ENCODE results near the gene RNASE8. TPM values are rescaled to one million over a fixed set of nuclear protein-coding genes. Genes with fewer than 3 reads are reported as not detected.

The RNASE8 gene
- total RNA-seq (2022; extraction: Qiagen RNA extraction; ENCODE audit: low read depth) = not detected in 5 replicates

DNA sequence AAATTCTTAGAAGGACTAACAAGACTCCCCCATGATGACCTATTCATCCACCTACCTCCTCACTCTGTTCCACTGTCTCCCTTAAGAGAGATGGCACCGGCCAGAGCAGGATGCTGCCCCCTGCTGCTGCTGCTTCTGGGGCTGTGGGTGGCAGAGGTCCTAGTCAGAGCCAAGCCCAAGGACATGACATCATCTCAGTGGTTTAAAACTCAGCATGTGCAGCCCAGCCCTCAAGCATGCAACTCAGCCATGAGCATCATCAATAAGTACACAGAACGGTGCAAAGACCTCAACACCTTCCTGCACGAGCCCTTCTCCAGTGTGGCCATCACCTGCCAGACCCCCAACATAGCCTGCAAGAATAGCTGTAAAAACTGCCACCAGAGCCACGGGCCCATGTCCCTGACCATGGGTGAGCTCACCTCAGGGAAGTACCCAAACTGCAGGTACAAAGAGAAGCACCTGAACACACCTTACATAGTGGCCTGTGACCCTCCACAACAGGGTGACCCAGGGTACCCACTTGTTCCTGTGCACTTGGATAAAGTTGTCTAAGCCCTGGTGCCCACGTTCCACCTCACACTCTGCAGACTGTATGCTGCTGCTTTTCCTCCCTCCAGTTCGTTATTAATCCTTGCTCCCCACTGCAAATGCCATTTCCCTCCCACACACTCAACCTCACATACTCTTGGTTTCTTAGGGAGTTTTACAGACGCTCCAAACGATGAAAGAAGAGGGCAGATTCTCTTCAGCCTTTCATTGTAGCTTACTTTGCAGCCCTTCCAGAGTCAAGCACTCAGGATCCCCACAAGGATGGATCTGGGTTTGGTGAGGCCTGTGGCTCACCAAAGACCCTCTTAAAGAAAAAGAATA is at the start of gene RNASE8:
TSS of gene RNASE8 (plus strand) at position 20 of the 873 bp plus-strand sequence. CDS start at position 91, 71 bp downstream.

GRCh38 chr14:21024585-21025370 is 32.8 kb upstream of the RNASE8 start, which contains the start of gene NDRG2:
TSS of gene NDRG2 (minus strand) at chr14:21025061. CDS start at chr14:21023315, 1,746 bp downstream.

DNA sequence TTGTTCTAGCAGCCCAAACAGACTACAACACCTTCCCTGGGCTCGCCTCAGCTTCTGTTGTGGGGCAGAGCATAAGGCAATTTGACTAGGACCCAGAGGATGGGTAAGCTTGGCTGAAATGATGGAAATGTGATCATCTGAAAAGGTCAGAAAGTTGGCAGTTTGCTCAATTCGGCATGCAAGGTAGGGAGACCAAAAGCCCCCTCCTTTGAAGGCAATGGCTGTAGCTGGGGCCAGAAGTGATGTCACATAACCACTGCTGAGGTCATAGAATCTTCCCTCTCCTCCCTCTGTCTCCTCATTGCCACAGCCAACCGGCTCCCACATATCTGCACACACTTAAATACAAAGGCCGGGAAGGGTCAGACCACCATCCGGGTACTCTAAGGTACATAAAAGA is 27.7 kb upstream of the RNASE8 start, which contains the start of gene TPPP2:
TSS of gene TPPP2 (plus strand) at position 301 of the 400 bp plus-strand sequence. CDS start 365 bp downstream, outside the sequence.

GRCh38 chr14:21034707-21035106 is 22.9 kb upstream of the RNASE8 start, which contains the start of gene RNASE13:
TSS of gene RNASE13 (minus strand) at chr14:21034807. CDS start at chr14:21034288, 519 bp downstream.

GRCh38 chr14:21041676-21042433 is 15.8 kb upstream of the RNASE8 start, which contains the start of gene RNASE7:
TSS of gene RNASE7 (plus strand) at chr14:21042362. CDS start at chr14:21042993, 631 bp downstream.

GRCh38 chr14:21070083-21070609 is 12.5 kb downstream of the RNASE8 start, which contains the start of gene ARHGEF40:
TSS of gene ARHGEF40 (plus strand) at chr14:21070304. CDS start at chr14:21070397, 93 bp downstream.

DNA sequence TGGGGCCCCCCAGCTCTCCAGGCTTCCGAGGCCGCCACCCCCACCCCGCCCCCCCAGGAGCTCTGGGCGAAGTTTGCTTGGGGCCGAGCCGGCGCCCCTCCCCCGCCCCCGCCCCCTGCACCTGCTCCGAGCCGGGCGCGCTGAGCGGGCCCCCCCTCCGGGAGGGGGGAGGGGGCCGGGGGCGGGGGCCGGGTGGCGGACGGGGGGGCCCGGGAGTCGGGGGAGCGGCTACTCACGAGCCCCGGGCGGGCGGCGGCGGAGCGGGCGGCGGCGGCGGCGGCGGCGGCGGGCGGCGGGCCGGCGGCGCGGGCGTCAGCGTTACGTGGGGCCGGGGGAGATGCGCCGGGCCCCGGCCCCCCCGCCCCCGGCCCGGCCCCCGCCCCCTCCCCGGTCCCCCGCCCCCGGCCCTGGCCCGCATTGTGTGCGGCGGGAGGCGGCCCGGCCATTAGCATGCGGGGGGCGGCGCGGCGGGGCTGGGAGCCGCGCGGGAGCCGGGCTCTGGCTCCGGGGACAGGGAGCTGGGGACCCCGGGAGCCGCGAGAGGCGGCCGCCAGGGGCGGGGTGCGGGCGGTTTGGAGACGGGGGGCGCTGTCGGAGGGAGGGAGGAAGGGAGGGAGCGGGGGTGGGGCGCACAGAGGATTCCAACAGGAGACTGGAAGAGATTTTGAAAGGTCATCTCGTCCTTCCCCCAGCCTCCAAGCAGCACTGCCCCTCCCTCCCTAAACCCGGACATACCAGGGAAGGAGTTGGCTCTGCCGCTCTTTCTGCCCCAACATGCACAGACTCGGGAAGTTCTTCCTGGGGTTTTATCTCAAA is 40.7 kb downstream of the RNASE8 start, which contains the start of gene ZNF219:
TSS of gene ZNF219 (minus strand) at position 580 of the 816 bp plus-strand sequence. CDS start 5,064 bp downstream, outside the sequence.

DNA sequence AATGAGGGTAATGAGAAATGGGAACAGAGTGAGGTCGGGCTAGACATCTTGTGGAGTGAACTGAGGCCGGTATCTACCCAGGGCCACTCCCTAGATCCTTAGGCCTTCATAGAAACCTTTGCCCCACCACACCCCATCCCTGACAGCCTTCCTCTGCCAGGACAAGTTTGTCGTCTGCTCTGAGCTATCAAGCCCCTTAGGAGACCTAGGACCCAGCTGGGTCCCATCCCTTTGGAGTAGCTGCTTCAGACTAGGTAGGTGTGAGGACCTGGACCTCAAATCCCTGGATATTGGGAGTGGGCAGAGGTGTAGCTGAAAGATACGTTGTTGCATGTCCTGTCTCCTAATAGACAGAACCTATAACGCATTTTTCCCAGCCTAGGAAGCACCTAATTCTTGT is 43.3 kb downstream of the RNASE8 start, which contains the start of gene TMEM253:
TSS of gene TMEM253 (plus strand) at position 136 of the 400 bp plus-strand sequence. CDS start 278 bp downstream, outside the sequence.

Other genes with a start within 250 kb of the RNASE8 start
- gene RNASE3, start 166.4 kb upstream of the RNASE8 start, total RNA-seq (2022; extraction: Qiagen RNA extraction; ENCODE audit: low read depth) = not detected in 5 replicates
- gene RNASE2, start 102.3 kb upstream of the RNASE8 start, total RNA-seq (2022; extraction: Qiagen RNA extraction; ENCODE audit: low read depth) = not detected in 5 replicates
- 69.5 to 77.9 TPM (median 73.5 TPM) in 5 replicates for gene METTL17, start 67.8 kb upstream of the RNASE8 start, total RNA-seq (2022; extraction: Qiagen RNA extraction; ENCODE audit: low read depth)
- not detected in 5 replicates for gene SLC39A2, start 58.5 kb upstream of the RNASE8 start, total RNA-seq (2022; extraction: Qiagen RNA extraction; ENCODE audit: low read depth)
- 2.5 to 3.5 TPM (median 3.1 TPM) in 5 replicates for gene NDRG2, start 32.8 kb upstream of the RNASE8 start, total RNA-seq (2022; extraction: Qiagen RNA extraction; ENCODE audit: low read depth)
- gene TPPP2, start 27.6 kb upstream of the RNASE8 start, total RNA-seq (2022; extraction: Qiagen RNA extraction; ENCODE audit: low read depth) = not detected in 5 replicates
- not detected in 5 replicates for gene RNASE13, start 23.0 kb upstream of the RNASE8 start, total RNA-seq (2022; extraction: Qiagen RNA extraction; ENCODE audit: low read depth)
- gene RNASE7, start 15.5 kb upstream of the RNASE8 start, total RNA-seq (2022; extraction: Qiagen RNA extraction; ENCODE audit: low read depth) = not detected in 5 replicates
- 9.2 to 13.5 TPM (median 12.9 TPM) in 5 replicates for gene ARHGEF40, start 12.5 kb downstream of the RNASE8 start, total RNA-seq (2022; extraction: Qiagen RNA extraction; ENCODE audit: low read depth)
- gene ZNF219, start 40.8 kb downstream of the RNASE8 start, total RNA-seq (2022; extraction: Qiagen RNA extraction; ENCODE audit: low read depth) = 21.2 to 30.3 TPM (median 29.2 TPM) in 5 replicates
- gene TMEM253, start 43.2 kb downstream of the RNASE8 start, total RNA-seq (2022; extraction: Qiagen RNA extraction; ENCODE audit: low read depth) = 0.40 to 1.1 TPM (median 0.80 TPM) in 5 replicates
- gene OR5AU1, start 98.2 kb downstream of the RNASE8 start, total RNA-seq (2022; extraction: Qiagen RNA extraction; ENCODE audit: low read depth) = 0.02 TPM in 1 of 5 replicates, not detected in the others
- 789 to 1,071 TPM (median 851 TPM) in 5 replicates for gene HNRNPC, start 211.6 kb downstream of the RNASE8 start, total RNA-seq (2022; extraction: Qiagen RNA extraction; ENCODE audit: low read depth)
- 0.21 to 0.51 TPM (median 0.34 TPM) in 5 replicates for gene RPGRIP1, start 222.3 kb downstream of the RNASE8 start, total RNA-seq (2022; extraction: Qiagen RNA extraction; ENCODE audit: low read depth)

All from A549 treated with CpdA at 1 μM for 4 hours (cell line).